Stomach (tissue), 9 donors: ENCODE measurements around the gene FAM8A1. TPM values are rescaled to one million over a fixed set of nuclear protein-coding genes. Genes with fewer than 3 reads are reported as not detected.

ENCODE experiments used
- DNase-seq, 2 donors: peaks; one replicate each; pipeline versions ENCODE4 v3.0.0 to v3.0.0-alpha.2; 2013 to 2019
- H3K27ac ChIP-seq, 5 donors: fragments of 200-600 bp in 4 of 5; sonication (generic) in 4 of 5; one replicate each; pipeline ENCODE4 v1.5.1; 2013 to 2019; ENCODE audit warnings: mild to moderate bottlenecking in 1 of 5, moderate library complexity in 1 of 5
- H3K27me3 ChIP-seq, 3 donors: fragments of 200-600 bp; sonication (generic); one replicate each; pipeline ENCODE4 v1.5.1; 2017 to 2019; ENCODE audit warnings: mixed run types in 1 of 3
- H3K36me3 ChIP-seq, 4 donors: fragments of 200-600 bp; sonication (generic); 1 replicate in 3 of 4; 2 replicates in 1 of 4; pipeline ENCODE4 v1.5.1; 2016 to 2019
- H3K4me1 ChIP-seq, 4 donors: fragments of 200-600 bp; sonication (generic); one replicate each; pipeline ENCODE4 v1.5.1; 2016 to 2019
- H3K4me3 ChIP-seq, 4 donors: fragments of 200-600 bp; sonication (generic) in 3 of 4; one replicate each; pipeline ENCODE4 v1.5.1; 2016 to 2019; ENCODE audit warnings: mild to moderate bottlenecking in 1 of 4
- H3K9me3 ChIP-seq, 4 donors: fragments of 200-600 bp; sonication (generic); one replicate each; pipeline ENCODE4 v1.5.1; 2016 to 2019
- EP300 ChIP-seq: sonication (generic); formaldehyde crosslinking; IDR thresholded peaks from one replicate; pipeline ENCODE4 v1.6.1; 2017; ENCODE audit warnings: antibody characterized with exemption
- POLR2A ChIP-seq, 4 donors: fragments of 450-650 bp; IDR thresholded peaks; one replicate each; pipeline ENCODE4 v1.6.1; 2016; ENCODE audit warnings: antibody characterized with exemption in 4 of 4, control low read depth in 2 of 4, mild to moderate bottlenecking in 1 of 4, moderate library complexity in 1 of 4
- POLR2AphosphoS5 ChIP-seq, 3 donors: sonication (generic); formaldehyde crosslinking; IDR thresholded peaks; one replicate each; pipeline ENCODE4 v1.6.1; 2016; ENCODE audit warnings: antibody characterized with exemption in 3 of 3
- WGBS, 5 donors: extraction: QIAGEN DNeasy Blood & Tissue Kit in 3 of 5; methylation state at CpG; one replicate each; pipeline versions ENCODE4 v1.1.5 to v1.1.7; 2013 to 2018; 5-methylcytosine and 5-hydroxymethylcytosine counted together
- intact Hi-C: fragments of 100-400 bp; cut with DNase I; formaldehyde crosslinking; loops from one replicate; pipeline ENCODE4 v1.15.1; 2023; ENCODE audit warnings: low total_unique reads
- polyA plus RNA-seq, 3 donors: library from polyadenylated mRNA; stranded (reverse); fragments of 200-250 nt; gene quantifications; one replicate each; pipeline ENCODE4 v1.2.3, GENCODE V29; 2013
- total RNA-seq, 5 donors: library from RNA; depleted of rRNA; stranded (reverse); fragments of >200 nt; gene quantifications; one replicate each; pipeline versions ENCODE4 v1.1.0 to v1.2.3, GENCODE V29; 2014 to 2016
- TF ChIP-seq, protein P1 (sequence below), 7 experiments: fragments of 450-650 bp in 4 of 7; fragments of 200-600 bp in 3 of 7; sonication (generic) in 3 of 7; IDR thresholded peaks; one replicate each; pipeline ENCODE4 v1.5.1; 2016 to 2019; ENCODE audit warnings: antibody characterized with exemption in 7 of 7, control low read depth in 2 of 7, mild to moderate bottlenecking in 1 of 7
- donor health status: healthy with polysubstance abuse.
- donor health status: Bipolar disorder and iron deficiency.
- donor health status: healthy.

The FAM8A1 gene
- total and polyA plus RNA-seq, 8 donors, result 5.2 to 42.4 (median 21.9) TPM

- H3K4me1 ChIP-seq, result peaks cover 0 to 35% (median 12%) of the 10 kb centered on the region in 4 donors
- H3K9me3 ChIP-seq, result no peaks in the 10 kb centered on the region
- 59 to 74% (median 63%) methylated on average over 8 of the region's 8 CpGs for WGBS, 5 donors
- H3K36me3 ChIP-seq, result peaks cover 13 to 83% (median 71%) of the 10 kb centered on the region in 4 donors
- H3K4me3 ChIP-seq, result no peak overlapping the region
- no peak overlapping the region for H3K27ac ChIP-seq
- TF ChIP-seq EP300 (no peak), POLR2A (IDR thresholded peaks at IDR 0.05) (no peak), POLR2AphosphoS5 (IDR thresholded peaks at IDR 0.05) (no peak)
- TF ChIP-seq, protein P1, sequence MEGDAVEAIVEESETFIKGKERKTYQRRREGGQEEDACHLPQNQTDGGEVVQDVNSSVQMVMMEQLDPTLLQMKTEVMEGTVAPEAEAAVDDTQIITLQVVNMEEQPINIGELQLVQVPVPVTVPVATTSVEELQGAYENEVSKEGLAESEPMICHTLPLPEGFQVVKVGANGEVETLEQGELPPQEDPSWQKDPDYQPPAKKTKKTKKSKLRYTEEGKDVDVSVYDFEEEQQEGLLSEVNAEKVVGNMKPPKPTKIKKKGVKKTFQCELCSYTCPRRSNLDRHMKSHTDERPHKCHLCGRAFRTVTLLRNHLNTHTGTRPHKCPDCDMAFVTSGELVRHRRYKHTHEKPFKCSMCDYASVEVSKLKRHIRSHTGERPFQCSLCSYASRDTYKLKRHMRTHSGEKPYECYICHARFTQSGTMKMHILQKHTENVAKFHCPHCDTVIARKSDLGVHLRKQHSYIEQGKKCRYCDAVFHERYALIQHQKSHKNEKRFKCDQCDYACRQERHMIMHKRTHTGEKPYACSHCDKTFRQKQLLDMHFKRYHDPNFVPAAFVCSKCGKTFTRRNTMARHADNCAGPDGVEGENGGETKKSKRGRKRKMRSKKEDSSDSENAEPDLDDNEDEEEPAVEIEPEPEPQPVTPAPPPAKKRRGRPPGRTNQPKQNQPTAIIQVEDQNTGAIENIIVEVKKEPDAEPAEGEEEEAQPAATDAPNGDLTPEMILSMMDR (IDR thresholded peaks at IDR 0.05), result no peak
- no peak for DNase-seq
- intact Hi-C loops, result no loop called here
- no peaks in the 10 kb centered on the region for H3K27me3 ChIP-seq
Observed at GRCh38 chr6:17629824-17630510, 29.9 kb downstream of the FAM8A1 start.

DNA sequence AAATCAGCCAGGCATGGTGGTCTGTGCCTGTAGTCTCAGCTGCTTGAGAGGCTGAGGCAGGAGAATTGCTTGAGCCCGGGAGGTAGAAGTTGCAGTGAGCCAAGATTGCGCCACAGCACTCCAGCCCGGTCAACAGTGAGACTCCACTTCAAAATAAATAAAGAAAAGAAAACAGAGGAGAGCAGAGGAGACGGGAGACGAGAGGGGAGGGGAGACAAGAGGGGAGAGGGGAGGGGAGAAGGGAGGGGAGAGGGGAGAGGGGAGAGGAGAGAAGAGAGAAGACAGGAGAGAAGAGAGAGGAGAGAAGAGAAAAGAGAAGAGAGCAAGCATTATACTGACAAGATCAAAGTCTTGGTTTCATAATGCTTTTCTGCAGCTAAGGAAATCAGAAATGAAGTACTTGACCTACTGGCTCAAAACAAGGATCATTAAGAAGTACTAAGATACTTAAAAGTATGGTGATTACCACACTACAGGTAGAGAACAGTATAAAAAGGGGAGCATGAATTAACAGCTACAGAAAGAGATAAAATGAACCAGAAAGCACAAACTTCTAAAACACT is 30.5 kb downstream of the FAM8A1 start:
- intact Hi-C loops, result no loop called here
- no peak for DNase-seq
- H3K9me3 ChIP-seq, result no peaks in the 10 kb centered on the region
- TF ChIP-seq POLR2AphosphoS5 (IDR thresholded peaks at IDR 0.05) (no peak), POLR2A (IDR thresholded peaks at IDR 0.05) (no peak), EP300 (no peak)
- TF ChIP-seq, protein P1 (IDR thresholded peaks at IDR 0.05), result no peak
- no peak overlapping the region for H3K4me3 ChIP-seq
- no peaks in the 10 kb centered on the region for H3K27me3 ChIP-seq
- WGBS, 5 donors, result 20 to 46% (median 33%) methylated on average over 5 of the region's 5 CpGs
- H3K36me3 ChIP-seq, result peaks cover 13 to 83% (median 71%) of the 10 kb centered on the region in 4 donors
- no peak overlapping the region for H3K27ac ChIP-seq
- H3K4me1 ChIP-seq, result peaks cover 0 to 35% (median 12%) of the 10 kb centered on the region in 4 donors

GRCh38 chr6:17632934-17633333 is 32.8 kb downstream of the FAM8A1 start:
- DNase-seq, result no peak
- intact Hi-C loops, result no loop called here
- WGBS, 5 donors, result 73 to 84% (median 81%) methylated on average over 1 of the region's 1 CpG
- no peak for TF ChIP-seq POLR2AphosphoS5 (IDR thresholded peaks at IDR 0.05)
- no peak for TF ChIP-seq POLR2A (IDR thresholded peaks at IDR 0.05)
- TF ChIP-seq EP300, result no peak
- TF ChIP-seq, protein P1 (IDR thresholded peaks at IDR 0.05), result no peak
- Histone ChIP-seq H3K4me3 (no peak overlapping the region), H3K27me3 (no peaks in the 10 kb centered on the region), H3K4me1 (peaks cover 0 to 35% (median 12%) of the 10 kb centered on the region in 4 donors), H3K36me3 (peaks cover 14 to 83% (median 73%) of the 10 kb centered on the region in 4 donors), H3K27ac (no peak overlapping the region), H3K9me3 (no peaks in the 10 kb centered on the region)

DNA sequence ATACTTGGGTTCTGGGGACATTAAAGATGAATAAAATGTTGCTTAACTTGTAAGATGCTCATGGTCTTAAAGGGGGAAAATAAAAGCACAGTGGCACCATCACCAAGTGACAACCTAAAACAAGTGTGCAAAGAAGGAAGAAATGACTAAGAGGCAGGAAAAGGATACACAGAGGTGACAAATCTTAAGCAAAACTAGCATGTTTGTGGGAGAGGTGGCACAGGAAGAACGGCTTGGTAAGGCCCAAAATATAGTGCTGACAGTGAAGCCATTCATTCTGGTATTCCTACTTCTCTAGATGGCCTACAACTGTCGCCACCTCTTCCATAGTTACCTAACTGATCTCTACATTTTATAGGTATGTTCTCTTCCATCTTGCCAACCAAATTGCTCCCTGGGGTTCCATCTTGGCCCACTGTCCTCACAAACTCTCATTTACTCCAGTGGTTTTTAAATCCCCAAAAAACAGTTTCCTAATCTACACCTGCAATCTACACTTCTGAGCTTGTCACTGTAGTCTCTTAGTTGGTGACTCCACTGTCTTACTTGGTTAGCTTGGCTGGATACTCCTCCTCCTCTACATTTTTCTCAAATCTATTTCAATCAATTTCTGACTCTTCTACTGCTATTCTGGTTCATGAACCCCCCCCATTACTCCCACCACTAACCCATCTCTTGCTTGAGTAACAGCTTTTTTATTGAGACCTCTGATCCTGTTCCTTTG is 33.5 kb downstream of the FAM8A1 start:
- WGBS, 5 donors, result 73 to 85% (median 79%) methylated on average over 2 of the region's 2 CpGs

More for the DNA sequence above, 33.5 kb downstream of the FAM8A1 start:
- no peak for DNase-seq
- TF ChIP-seq POLR2A (IDR thresholded peaks at IDR 0.05), result no peak
- no peak for TF ChIP-seq EP300
- TF ChIP-seq, protein P1 (IDR thresholded peaks at IDR 0.05), result no peak
- no peak for TF ChIP-seq POLR2AphosphoS5 (IDR thresholded peaks at IDR 0.05)
- peaks cover 0 to 35% (median 12%) of the 10 kb centered on the region in 4 donors for H3K4me1 ChIP-seq
- no peaks in the 10 kb centered on the region for H3K9me3 ChIP-seq
- peaks cover 19 to 83% (median 73%) of the 10 kb centered on the region in 4 donors for H3K36me3 ChIP-seq
- no peak overlapping the region for H3K4me3 ChIP-seq
- intact Hi-C loops, result no loop called here
- no peak overlapping the region for H3K27ac ChIP-seq
- no peaks in the 10 kb centered on the region for H3K27me3 ChIP-seq
